ENCODE data around the gene SCLY. TPM values are rescaled to one million over a fixed set of nuclear protein-coding genes. Genes with fewer than 3 reads are reported as not detected.

The SCLY gene
- total RNA-seq, 4 donors from 2014 or later, result 5.5 to 14.5 (median 9.6) TPM

- Histone ChIP-seq H3K4me3 (no peak overlapping the region), H3K27ac (no peak overlapping the region), H3K4me1 (peaks cover 11% of the 10 kb centered on the region), H3K36me3 (no peaks in the 10 kb centered on the region), H3K9me3 (no peaks in the 10 kb centered on the region), H3K27me3 (peaks cover 4% of the 10 kb centered on the region)
- TF ChIP-seq POLR2AphosphoS5 (IDR thresholded peaks at IDR 0.05), result no peak
- TF ChIP-seq CTCF (IDR thresholded peaks at IDR 0.05), result no peak
- no peak for TF ChIP-seq POLR2A (IDR thresholded peaks at IDR 0.05)
- TF ChIP-seq EP300 (IDR thresholded peaks at IDR 0.05), result no peak
- WGBS, result 86% methylated on average over 8 of the region's 30 CpGs
- peak; percentile 51 to 76 for DNase-seq (ENCODE audit: low spot score in 2 of 2)
Measured at GRCh38 chr2:238101891-238102841, 41.4 kb downstream of the SCLY start.

GRCh38 chr2:238102865-238103264 is 42.1 kb downstream of the SCLY start:
- no peaks in the 10 kb centered on the region for H3K9me3 ChIP-seq
- 80% methylated on average over 10 of the region's 10 CpGs for WGBS

GRCh38 chr2:238103465-238104225 is 42.8 kb downstream of the SCLY start:
- TF ChIP-seq POLR2A (IDR thresholded peaks at IDR 0.05), result no peak
- TF ChIP-seq EP300 (IDR thresholded peaks at IDR 0.05), result no peak
- TF ChIP-seq CTCF (IDR thresholded peaks at IDR 0.05), result no peak
- TF ChIP-seq POLR2AphosphoS5 (IDR thresholded peaks at IDR 0.05), result no peak
- WGBS, result 91% methylated on average over 6 of the region's 18 CpGs
- no peak overlapping the region for H3K4me3 ChIP-seq
- H3K4me1 ChIP-seq, result peaks cover 9% of the 10 kb centered on the region
- no peaks in the 10 kb centered on the region for H3K9me3 ChIP-seq
- no peak overlapping the region for H3K27ac ChIP-seq
- H3K27me3 ChIP-seq, result peaks cover 4% of the 10 kb centered on the region
- DNase-seq (ENCODE audit: low spot score in 2 of 2), result peak; percentile 45 to 62
- no peaks in the 10 kb centered on the region for H3K36me3 ChIP-seq

More at GRCh38 chr2:238102865-238103264, 42.1 kb downstream of the SCLY start:
- H3K4me3 ChIP-seq, result no peak overlapping the region
- H3K27ac ChIP-seq, result no peak overlapping the region
- H3K27me3 ChIP-seq, result peaks cover 4% of the 10 kb centered on the region
- H3K4me1 ChIP-seq, result peaks cover 11% of the 10 kb centered on the region
- H3K36me3 ChIP-seq, result no peaks in the 10 kb centered on the region
- DNase-seq (ENCODE audit: low spot score in 2 of 2), result peak in 1 of 2 donors; percentile 29
- TF ChIP-seq CTCF (IDR thresholded peaks at IDR 0.05), result no peak
- no peak for TF ChIP-seq POLR2AphosphoS5 (IDR thresholded peaks at IDR 0.05)
- TF ChIP-seq EP300 (IDR thresholded peaks at IDR 0.05), result no peak
- TF ChIP-seq POLR2A (IDR thresholded peaks at IDR 0.05), result no peak

- peak in 1 of 2 donors; percentile 74 for DNase-seq (ENCODE audit: low spot score in 2 of 2)
- TF ChIP-seq POLR2A (IDR thresholded peaks at IDR 0.05), result no peak
- no peak for TF ChIP-seq CTCF (IDR thresholded peaks at IDR 0.05)
- TF ChIP-seq POLR2AphosphoS5 (IDR thresholded peaks at IDR 0.05), result no peak
- no peak for TF ChIP-seq EP300 (IDR thresholded peaks at IDR 0.05)
- WGBS, result 83% methylated on average over 8 of the region's 14 CpGs
Measured at GRCh38 chr2:238104226-238104690, 43.5 kb downstream of the SCLY start.

More at GRCh38 chr2:238104226-238104690, 43.5 kb downstream of the SCLY start:
- Histone ChIP-seq H3K27me3 (peaks cover 4% of the 10 kb centered on the region), H3K4me3 (no peak overlapping the region), H3K36me3 (no peaks in the 10 kb centered on the region), H3K27ac (no peak overlapping the region), H3K4me1 (peaks cover 3% of the 10 kb centered on the region), H3K9me3 (no peaks in the 10 kb centered on the region)

All from suprapubic skin (tissue), 4 donors.